Thyroid gland (tissue), 4 donors: ENCODE data around the gene BICD2. TPM values are rescaled to one million over a fixed set of nuclear protein-coding genes. Genes with fewer than 3 reads are reported as not detected.

Experiments used
- DNase-seq, 2 donors: peaks; one replicate each; pipeline ENCODE4 v3.0.0-alpha.2; 2019
- H3K27ac ChIP-seq, 3 donors: fragments of 200-600 bp; sonication (generic); 1 replicate in 2 of 3; 2 replicates in 1 of 3; pipeline ENCODE4 v1.5.1; 2016 to 2019; ENCODE audit warnings: mild to moderate bottlenecking in 1 of 3, moderate library complexity in 1 of 3
- H3K27me3 ChIP-seq: fragments of 200-600 bp; sonication (generic); one replicate; pipeline ENCODE4 v1.5.1; 2019
- H3K36me3 ChIP-seq, 2 donors: fragments of 200-600 bp; sonication (generic); one replicate each; pipeline ENCODE4 v1.5.1; 2016 to 2019
- H3K4me1 ChIP-seq, 2 donors: fragments of 200-600 bp; sonication (generic); one replicate each; pipeline ENCODE4 v1.5.1; 2017 to 2019
- H3K4me3 ChIP-seq, 3 donors: fragments of 200-600 bp; sonication (generic); replicated peaks in 1 of 3; 1 replicate in 2 of 3; 2 replicates in 1 of 3; pipeline ENCODE4 v1.5.1; 2016; ENCODE audit warnings: mild to moderate bottlenecking in 1 of 3
- H3K9me3 ChIP-seq: fragments of 200-600 bp; sonication (generic); one replicate; pipeline ENCODE4 v1.5.1; 2017
- CTCF ChIP-seq, 6 experiments: fragments of 200-600 bp in 3 of 6; fragments of 450-650 bp in 3 of 6; sonication (generic) in 3 of 6; IDR thresholded peaks; one replicate each; pipeline ENCODE4 v1.5.1; 2016 to 2019; ENCODE audit warnings: antibody characterized with exemption in 6 of 6, mild to moderate bottlenecking in 2 of 6, inconsistent platforms in 1 of 6, moderate library complexity in 1 of 6
- POLR2A ChIP-seq, 2 donors: fragments of 450-650 bp; IDR thresholded peaks; one replicate each; pipeline ENCODE4 v1.6.1; 2017; ENCODE audit warnings: antibody characterized with exemption in 2 of 2, mild to moderate bottlenecking in 2 of 2, moderate library complexity in 1 of 2
- WGBS, 2 donors: methylation state at CpG; one replicate each; pipeline ENCODE4 v1.1.5; 2017; 5-methylcytosine and 5-hydroxymethylcytosine counted together
- intact Hi-C: fragments of 100-400 bp; cut with DNase I; formaldehyde crosslinking; loops from one replicate; pipeline ENCODE4 v1.15.1; 2023
- total RNA-seq, 4 donors: library from RNA; depleted of rRNA; stranded (reverse); fragments of >200 nt; gene quantifications; one replicate each; pipeline ENCODE4 v1.2.3, GENCODE V29; 2016

Gene BICD2
- total RNA-seq, 4 donors from 2014 or later: 26.1 to 33.3 (median 28.2) TPM

GRCh38 chr9:92780206-92780605, 15.6 kb upstream of the BICD2 start:
- intact Hi-C loops: no loop called here

GRCh38 chr9:92775466-92775865, 10.8 kb upstream of the BICD2 start:
- 83 to 85% methylated on average over 5 of the region's 5 CpGs for WGBS, 2 donors
- no peaks in the 10 kb centered on the region for H3K4me1 ChIP-seq
- no peak for TF ChIP-seq CTCF (IDR thresholded peaks at IDR 0.05)
- TF ChIP-seq POLR2A (IDR thresholded peaks at IDR 0.05): no peak
- no peaks in the 10 kb centered on the region for H3K9me3 ChIP-seq
- H3K36me3 ChIP-seq: no peaks in the 10 kb centered on the region
- no peak overlapping the region for H3K27ac ChIP-seq
- intact Hi-C loops: no loop called here
- no peak overlapping the region for H3K4me3 ChIP-seq
- no peaks in the 10 kb centered on the region for H3K27me3 ChIP-seq
- DNase-seq: no peak

More at GRCh38 chr9:92780206-92780605, 15.6 kb upstream of the BICD2 start:
- Histone ChIP-seq H3K27me3 (no peaks in the 10 kb centered on the region), H3K36me3 (no peaks in the 10 kb centered on the region), H3K4me3 (no peak overlapping the region), H3K9me3 (no peaks in the 10 kb centered on the region), H3K27ac (no peak overlapping the region), H3K4me1 (no peaks in the 10 kb centered on the region)
- TF ChIP-seq CTCF (IDR thresholded peaks at IDR 0.05): no peak
- TF ChIP-seq POLR2A (IDR thresholded peaks at IDR 0.05): no peak
- no peak for DNase-seq

- no peaks in the 10 kb centered on the region for H3K9me3 ChIP-seq
- H3K27me3 ChIP-seq: no peaks in the 10 kb centered on the region
- no peaks in the 10 kb centered on the region for H3K4me1 ChIP-seq
- TF ChIP-seq POLR2A (IDR thresholded peaks at IDR 0.05): no peak
- DNase-seq: no peak
- no peaks in the 10 kb centered on the region for H3K36me3 ChIP-seq
- 70 to 89% methylated on average over 1 of the region's 1 CpG for WGBS, 2 donors
- H3K27ac ChIP-seq: no peak overlapping the region
- H3K4me3 ChIP-seq: no peak overlapping the region
- intact Hi-C loops: no loop called here
Observed at GRCh38 chr9:92774274-92774673, 9.6 kb upstream of the BICD2 start.

- no peak overlapping the region for H3K27ac ChIP-seq
- no peaks in the 10 kb centered on the region for H3K4me1 ChIP-seq
- TF ChIP-seq POLR2A (IDR thresholded peaks at IDR 0.05): no peak
- TF ChIP-seq CTCF (IDR thresholded peaks at IDR 0.05): no peak
- 89 to 94% methylated on average over 3 of the region's 3 CpGs for WGBS, 2 donors
- no peak overlapping the region for H3K4me3 ChIP-seq
- no peaks in the 10 kb centered on the region for H3K9me3 ChIP-seq
- no peaks in the 10 kb centered on the region for H3K36me3 ChIP-seq
- intact Hi-C loops: no loop called here
- no peak for DNase-seq
- no peaks in the 10 kb centered on the region for H3K27me3 ChIP-seq
Observed at GRCh38 chr9:92773810-92774209, 9.2 kb upstream of the BICD2 start.

GRCh38 chr9:92771309-92771708, 6.7 kb upstream of the BICD2 start:
- no peaks in the 10 kb centered on the region for H3K9me3 ChIP-seq
- no peak for DNase-seq

More at GRCh38 chr9:92771309-92771708, 6.7 kb upstream of the BICD2 start:
- no peaks in the 10 kb centered on the region for H3K36me3 ChIP-seq
- TF ChIP-seq CTCF (IDR thresholded peaks at IDR 0.05) (no peak), POLR2A (IDR thresholded peaks at IDR 0.05) (no peak)
- intact Hi-C loops: no loop called here
- H3K27ac ChIP-seq: no peak overlapping the region
- WGBS, 2 donors: 96% methylated on average over 5 of the region's 5 CpGs
- H3K27me3 ChIP-seq: no peaks in the 10 kb centered on the region
- H3K4me1 ChIP-seq: no peaks in the 10 kb centered on the region
- no peak overlapping the region for H3K4me3 ChIP-seq
